GM03348 (cell line): ENCODE results near the gene TRIP12.
"Not testable (repeated sequence)": the region's sequence is repeated elsewhere in the genome, so short reads cannot be mapped to it uniquely, and the experiment has no call there.

Experiments used
- DNase-seq: peaks from one replicate; pipeline ENCODE4 v3.0.0; 2012; ENCODE audit warnings: low spot score

The TRIP12 gene

GRCh38 chr2:229920011-229920641, 1.7 kb downstream of the TRIP12 start:
- DNase-seq = peak; percentile 26

GRCh38 chr2:229917793-229918192, 4.0 kb downstream of the TRIP12 start:
- DNase-seq = no peak

- DNase-seq = peak; percentile 26
Measured at GRCh38 chr2:229914171-229914570, 7.6 kb downstream of the TRIP12 start.

- DNase-seq = peak; percentile 16
Measured at GRCh38 chr2:229910832-229911412, 10.9 kb downstream of the TRIP12 start.

- no peak for DNase-seq
Measured at GRCh38 chr2:229910147-229910831, 11.5 kb downstream of the TRIP12 start.

GRCh38 chr2:229909090-229909489, 12.7 kb downstream of the TRIP12 start:
- DNase-seq = no peak

- DNase-seq = no peak
Measured at GRCh38 chr2:229905601-229906000, 16.2 kb downstream of the TRIP12 start.

GRCh38 chr2:229903037-229903436, 18.8 kb downstream of the TRIP12 start:
- no peak for DNase-seq

- DNase-seq = peak; percentile 77
Measured at GRCh38 chr2:229901819-229902218, 20.0 kb downstream of the TRIP12 start.

- DNase-seq = not testable (repeated sequence)
Measured at GRCh38 chr2:229900514-229900913, 21.3 kb downstream of the TRIP12 start.

GRCh38 chr2:229900012-229900411, 21.8 kb downstream of the TRIP12 start:
- no peak for DNase-seq

GRCh38 chr2:229899604-229900003, 22.2 kb downstream of the TRIP12 start:
- no peak for DNase-seq

- no peak for DNase-seq
Measured at GRCh38 chr2:229896857-229897256, 25.0 kb downstream of the TRIP12 start.

- no peak for DNase-seq
Measured at GRCh38 chr2:229889023-229889422, 32.8 kb downstream of the TRIP12 start.

GRCh38 chr2:229888031-229888430, 33.8 kb downstream of the TRIP12 start:
- DNase-seq = no peak

- no peak for DNase-seq
Measured at GRCh38 chr2:229887441-229887840, 34.4 kb downstream of the TRIP12 start.

GRCh38 chr2:229884775-229885699, 36.8 kb downstream of the TRIP12 start:
- no peak for DNase-seq

- no peak for DNase-seq
Measured at GRCh38 chr2:229882583-229882982, 39.2 kb downstream of the TRIP12 start.

GRCh38 chr2:229880892-229881586, 40.8 kb downstream of the TRIP12 start:
- DNase-seq = no peak

GRCh38 chr2:229879191-229879950, 42.4 kb downstream of the TRIP12 start:
- DNase-seq = no peak

- no peak for DNase-seq
Measured at GRCh38 chr2:229875549-229875948, 46.3 kb downstream of the TRIP12 start.
